RWPE1 (cell line): Measurements from ENCODE around the gene GOLT1B.
A peak's percentile ranks its signal among the peaks of the same experiment; 100 is the strongest.
"Not testable (repeated sequence)": the region's sequence is repeated elsewhere in the genome, so short reads cannot be mapped to it uniquely, and the experiment has no call there.

Source experiments
- CTCF ChIA-PET: fragments of 350-600 bp; sonication (Branson Sonifier 250); formaldehyde crosslinking; extraction: SDS; loops from one replicate; lab custom pipeline; 2021; lab: Yijun Ruan, JAX
- POLR2A ChIA-PET: fragments of 400-600 bp; formaldehyde crosslinking; extraction: SDS; loops from one replicate; lab custom pipeline; 2020; ENCODE audit warnings: antibody characterized with exemption; ENCODE audit not compliant: low non-redundant PET; lab: Yijun Ruan, JAX
- DNase-seq: peaks from one replicate; pipeline ENCODE4 v3.0.0; 2012; ENCODE audit warnings: low spot score
- H3K27ac ChIP-seq: fragments of 450-650 bp; 2 replicates; pipeline ENCODE4 v1.5.1; 2017
- CTCF ChIP-seq: fragments of 450-650 bp; conservative IDR thresholded peaks from 2 replicates; pipeline ENCODE4 v1.5.1; 2017; ENCODE audit warnings: low read depth, mild to moderate bottlenecking

GOLT1B gene, protein sequence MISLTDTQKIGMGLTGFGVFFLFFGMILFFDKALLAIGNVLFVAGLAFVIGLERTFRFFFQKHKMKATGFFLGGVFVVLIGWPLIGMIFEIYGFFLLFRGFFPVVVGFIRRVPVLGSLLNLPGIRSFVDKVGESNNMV

GRCh38 chr12:21501258-21502163 lies at the start of gene GOLT1B, which contains the start of gene RECQL:
Gene GOLT1B, plus strand, starts transcription at chr12:21501789. Its CDS starts 135 bp downstream, at chr12:21501924.
Gene RECQL, minus strand, starts transcription at chr12:21501635. Its CDS starts 2,065 bp downstream, at chr12:21499570.
- CTCF ChIA-PET: interaction anchor here (0.6 to 1.2 kb wide), 3 partner anchors 20 to 178 kb away, joined by 3 to 7 read pairs (median 3); no protein-coding TSS in a partner anchor
- no peak for TF ChIP-seq CTCF
- POLR2A ChIA-PET: no interaction called here
- peak within 1 kb of the TSS; percentile 87 for H3K27ac ChIP-seq
- DNase-seq: peak; percentile 98

DNA sequence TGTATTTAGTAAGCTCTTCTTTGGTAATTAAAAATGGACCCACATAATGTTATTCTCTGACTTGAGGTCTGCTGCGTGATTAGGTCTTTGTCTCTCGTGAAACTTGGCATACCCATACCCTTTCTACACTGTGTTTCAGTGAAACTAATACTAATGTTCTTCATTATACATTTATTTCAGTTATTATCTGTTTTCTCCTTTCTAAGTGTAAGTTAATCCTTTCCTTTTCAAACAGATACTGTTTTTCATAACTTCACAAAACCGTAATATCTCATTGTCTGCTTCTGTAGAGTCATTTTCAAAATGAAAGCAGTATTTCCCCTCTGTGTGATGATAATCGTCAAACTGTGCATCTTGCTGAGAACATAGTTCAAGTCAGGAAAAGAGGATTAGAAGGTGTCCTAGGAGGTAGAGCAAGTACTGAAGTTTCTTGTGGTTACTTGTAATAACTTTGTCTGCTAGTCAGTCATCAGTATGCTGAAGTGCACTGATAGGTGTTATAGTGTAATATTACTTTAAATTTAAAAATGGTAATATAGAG lies 48.2 kb upstream of the GOLT1B start:
- TF ChIP-seq CTCF: no peak
- no peak for DNase-seq
- H3K27ac ChIP-seq: no peak overlapping the region
- ChIA-PET POLR2A (no interaction called here), CTCF (no interaction called here)

DNA sequence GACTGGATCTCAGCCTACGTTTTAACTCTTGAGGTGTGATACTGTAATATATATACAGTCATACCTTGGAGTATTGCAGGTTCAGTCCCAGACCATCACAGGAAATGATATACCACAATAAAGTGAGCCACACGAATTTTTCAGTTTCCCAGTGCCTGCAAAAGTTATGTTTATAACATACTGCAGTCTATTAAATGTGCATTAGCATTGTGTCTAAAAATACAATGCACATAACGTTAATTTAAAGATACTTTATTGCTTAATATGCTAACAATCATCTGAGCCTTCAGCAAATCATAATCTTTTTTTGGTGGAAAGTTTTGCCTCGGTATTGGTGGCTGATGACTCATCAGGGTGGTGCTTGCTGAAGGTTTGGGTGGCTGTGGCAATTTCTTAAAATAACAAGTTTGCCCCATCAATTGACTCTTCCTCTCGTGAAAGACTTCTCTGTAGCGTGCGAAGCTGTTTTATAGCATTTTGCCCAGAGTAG lies 45.3 kb upstream of the GOLT1B start:
- DNase-seq: no peak
- no peak overlapping the region for H3K27ac ChIP-seq
- no peak for TF ChIP-seq CTCF
- POLR2A ChIA-PET: no interaction called here
- CTCF ChIA-PET: interaction anchor here (0.7 kb wide), 1 partner anchor 993 kb away, joined by 3 read pairs; no protein-coding TSS in a partner anchor

DNA sequence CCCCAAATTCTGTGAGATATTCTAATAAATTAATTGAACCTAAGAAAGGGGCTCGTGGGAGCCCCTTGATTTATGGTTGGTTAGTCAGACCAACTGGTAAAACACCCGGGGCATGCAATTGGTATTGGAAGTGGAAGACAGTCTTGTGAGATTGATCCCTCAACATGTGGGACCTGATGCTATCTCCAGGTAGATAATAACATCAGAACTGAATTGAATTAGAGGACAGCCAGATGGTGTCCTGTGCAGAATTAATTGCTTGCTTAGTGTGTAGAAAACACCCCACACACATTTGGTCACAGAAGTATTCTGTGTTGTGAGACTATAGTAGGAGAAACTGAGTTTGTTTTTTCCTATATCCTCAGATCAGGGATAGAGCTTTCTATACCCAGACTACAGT lies 42.1 kb upstream of the GOLT1B start:
- CTCF ChIA-PET: interaction anchor here (0.6 kb wide), 1 partner anchor 27 kb away, joined by 3 read pairs; no protein-coding TSS in a partner anchor
- H3K27ac ChIP-seq: no peak overlapping the region
- POLR2A ChIA-PET: no interaction called here
- TF ChIP-seq CTCF: no peak
- no peak for DNase-seq

GRCh38 chr12:21467334-21467733 lies 34.3 kb upstream of the GOLT1B start:
- CTCF ChIA-PET, POLR2A ChIA-PET: not testable (repeated sequence)

DNA sequence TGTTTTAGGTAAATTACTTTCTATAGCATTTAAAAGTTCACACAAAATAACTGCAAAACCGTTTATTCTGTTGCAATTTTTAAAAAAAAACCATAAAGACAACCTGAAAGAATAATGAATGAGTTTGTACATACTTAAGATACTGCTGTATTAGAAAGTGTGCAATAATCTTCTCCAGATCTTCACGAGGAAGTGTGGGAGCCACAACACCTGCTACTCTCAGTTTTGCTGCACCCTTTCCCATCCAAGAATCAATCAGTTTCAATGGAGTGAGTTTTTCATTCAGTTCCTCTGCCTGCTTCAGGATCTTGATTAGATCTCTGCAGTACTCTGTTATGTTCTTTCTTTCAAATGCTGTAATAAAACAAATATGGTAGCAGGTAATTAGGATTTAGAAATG lies 30.3 kb upstream of the GOLT1B start:
- TF ChIP-seq CTCF: no peak
- POLR2A ChIA-PET: no interaction called here

More at GRCh38 chr12:21467334-21467733, 34.3 kb upstream of the GOLT1B start:
- DNase-seq, H3K27ac ChIP-seq: not testable (repeated sequence)

More for the DNA sequence above, 30.3 kb upstream of the GOLT1B start:
- no peak overlapping the region for H3K27ac ChIP-seq
- CTCF ChIA-PET: interaction anchor here (0.6 kb wide), 1 partner anchor 19 kb away, joined by 3 read pairs; no protein-coding TSS in a partner anchor
- no peak for DNase-seq
